GM19193 (cell line): ENCODE measurements around the gene ALG12.

ENCODE experiments used
- POLR2A ChIP-seq: IDR thresholded peaks from 4 replicates; pipeline ENCODE4 v1.6.1; 2011; ENCODE audit not compliant: insufficient read depth, insufficient read length; ENCODE audit errors: extremely low read depth

ALG12 gene

DNA sequence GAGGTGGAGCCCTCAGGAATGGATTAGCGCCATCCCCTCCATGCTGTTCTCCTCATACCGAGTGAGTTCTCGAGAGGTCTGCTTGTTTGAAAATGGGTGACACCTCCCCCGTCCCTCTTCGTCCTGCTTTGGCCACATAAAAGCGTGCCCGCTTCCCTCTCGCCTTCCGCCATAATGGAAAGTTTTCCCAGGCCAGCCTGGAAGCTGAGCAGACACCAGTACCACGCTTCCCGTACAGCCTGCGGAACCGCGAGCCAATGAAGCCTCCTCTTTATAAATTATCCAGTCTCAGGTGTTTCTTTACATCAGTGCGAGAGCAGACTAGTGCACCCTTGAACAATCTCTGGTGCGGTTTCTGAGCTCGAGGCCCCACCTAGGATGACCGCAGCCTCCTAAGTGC is 12.8 kb downstream of the ALG12 start:
- TF ChIP-seq POLR2A, result no peak

DNA sequence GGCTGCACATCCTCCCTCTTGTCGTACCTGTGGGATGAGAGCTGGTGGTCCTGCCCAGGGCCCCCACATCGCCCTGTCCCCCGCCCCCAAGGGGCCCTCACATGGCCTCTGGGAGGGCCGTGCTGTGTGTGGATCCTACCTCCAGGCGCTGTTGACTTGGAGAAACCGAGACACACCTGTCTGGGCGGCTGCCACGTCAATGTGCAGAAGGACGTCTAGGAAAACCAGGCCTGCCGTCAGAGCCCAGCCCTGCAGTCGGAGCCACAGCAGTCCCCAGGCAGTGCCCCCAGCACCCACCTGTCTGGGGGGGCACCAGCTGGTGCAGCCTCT is 14.2 kb downstream of the ALG12 start:
- no peak for TF ChIP-seq POLR2A

DNA sequence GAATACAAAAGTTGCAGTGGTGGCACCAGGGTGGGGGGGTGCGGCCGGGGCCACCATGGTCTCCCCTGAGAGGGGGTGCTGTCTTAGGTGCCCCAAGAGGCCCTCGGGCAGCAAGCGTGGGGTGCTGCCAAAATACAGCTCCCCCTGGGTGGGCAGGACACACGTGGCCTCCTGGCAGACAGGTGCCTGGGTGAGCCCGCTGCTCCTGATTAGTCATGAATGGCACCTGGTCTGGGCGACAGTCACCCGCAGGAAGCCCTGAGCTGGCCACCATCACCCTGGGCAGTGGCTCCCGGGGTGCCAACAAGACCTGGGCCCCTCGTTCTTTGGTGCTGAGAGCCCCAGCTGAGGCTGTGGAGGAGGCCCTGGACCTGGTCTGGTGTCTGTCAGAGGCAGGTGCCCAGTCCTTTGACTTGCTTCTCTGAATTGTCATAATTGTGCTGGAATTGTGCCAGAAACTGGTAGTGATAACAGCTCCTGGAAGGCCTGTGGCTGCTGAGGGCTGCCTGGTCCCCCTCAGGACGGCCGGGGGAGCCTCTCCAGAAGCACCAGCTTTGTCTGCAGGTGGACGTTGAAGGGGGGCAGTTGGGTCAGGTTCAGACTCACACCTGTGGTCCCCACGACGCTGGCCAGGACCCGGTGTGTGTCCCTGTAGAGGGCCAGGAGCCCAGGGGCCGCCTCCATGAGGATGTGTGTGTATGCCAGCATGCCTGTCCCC is 14.8 kb downstream of the ALG12 start:
- no peak for TF ChIP-seq POLR2A

DNA sequence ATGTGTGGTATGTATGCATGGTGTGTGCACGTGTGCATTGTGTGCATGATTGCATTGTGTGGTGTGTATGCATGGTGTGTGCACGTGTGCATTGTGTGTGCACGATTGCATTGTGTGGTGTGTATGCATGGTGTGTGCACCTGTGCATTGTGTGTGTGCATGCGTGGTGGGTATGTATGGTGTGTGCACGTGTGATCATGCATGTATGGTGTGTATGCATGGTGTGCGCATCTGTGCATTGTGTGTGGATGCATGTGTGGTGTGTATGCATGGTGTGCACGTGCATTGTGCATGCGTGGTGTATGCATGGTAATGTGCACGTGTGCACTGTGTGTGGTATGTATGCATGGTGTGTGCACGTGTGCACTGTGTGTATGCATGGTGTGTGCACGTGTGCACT is 16.8 kb downstream of the ALG12 start:
- no peak for TF ChIP-seq POLR2A

DNA sequence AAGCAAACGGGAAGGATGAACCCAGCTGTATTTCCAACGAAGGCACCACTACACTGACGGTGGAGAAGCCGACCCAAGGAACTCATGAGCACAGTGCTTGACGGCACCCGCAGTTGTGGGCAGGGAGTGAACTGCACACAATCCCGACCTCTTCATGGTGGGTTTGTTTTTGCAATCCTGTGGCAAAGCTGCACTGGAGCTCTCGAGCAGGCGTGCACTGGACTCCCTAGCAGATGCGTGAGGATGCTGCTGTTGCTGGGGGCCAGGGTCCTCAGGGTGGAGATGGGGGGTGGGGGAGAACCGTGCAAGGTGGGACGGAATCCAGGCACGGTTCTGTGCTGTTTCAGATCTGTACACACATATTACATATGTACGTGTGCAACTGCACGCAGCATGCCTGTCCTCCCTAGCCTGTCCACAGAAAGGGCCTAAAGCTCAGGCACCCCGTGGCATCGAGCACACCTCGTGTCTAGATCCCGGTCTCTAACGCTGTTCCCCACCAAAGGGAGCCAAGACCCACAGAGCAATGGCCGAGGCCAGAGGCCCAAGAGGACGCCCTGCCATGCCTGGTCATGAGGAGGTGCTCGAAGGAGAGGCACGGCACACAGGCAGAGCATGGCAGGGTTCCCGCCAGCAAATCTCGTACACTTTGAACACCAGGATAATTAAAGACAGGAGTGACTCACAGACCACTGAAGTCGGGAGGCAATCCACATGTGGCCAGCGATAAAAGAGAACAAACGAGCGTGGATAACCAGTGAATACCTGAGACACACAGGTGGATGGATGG is 17.6 kb downstream of the ALG12 start:
- no peak for TF ChIP-seq POLR2A

DNA sequence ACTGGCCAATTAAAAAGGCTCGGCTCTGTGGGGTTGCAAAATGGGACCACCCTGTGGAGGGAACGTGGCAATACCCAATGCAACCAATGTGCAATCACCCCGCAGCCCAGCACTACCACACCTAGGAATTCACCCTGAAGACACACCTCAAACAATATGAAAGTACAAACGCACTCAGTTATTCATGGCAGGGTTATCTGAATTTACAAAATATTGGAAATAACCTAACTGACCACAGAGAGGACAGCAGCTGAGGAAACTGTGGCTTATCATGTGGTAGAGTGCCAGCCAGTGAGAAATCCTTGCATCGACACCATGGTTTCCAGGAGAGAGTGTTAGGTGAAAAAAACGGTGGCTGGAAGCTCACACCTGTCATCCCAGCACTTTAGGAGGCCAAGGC is 18.7 kb downstream of the ALG12 start:
- no peak for TF ChIP-seq POLR2A

DNA sequence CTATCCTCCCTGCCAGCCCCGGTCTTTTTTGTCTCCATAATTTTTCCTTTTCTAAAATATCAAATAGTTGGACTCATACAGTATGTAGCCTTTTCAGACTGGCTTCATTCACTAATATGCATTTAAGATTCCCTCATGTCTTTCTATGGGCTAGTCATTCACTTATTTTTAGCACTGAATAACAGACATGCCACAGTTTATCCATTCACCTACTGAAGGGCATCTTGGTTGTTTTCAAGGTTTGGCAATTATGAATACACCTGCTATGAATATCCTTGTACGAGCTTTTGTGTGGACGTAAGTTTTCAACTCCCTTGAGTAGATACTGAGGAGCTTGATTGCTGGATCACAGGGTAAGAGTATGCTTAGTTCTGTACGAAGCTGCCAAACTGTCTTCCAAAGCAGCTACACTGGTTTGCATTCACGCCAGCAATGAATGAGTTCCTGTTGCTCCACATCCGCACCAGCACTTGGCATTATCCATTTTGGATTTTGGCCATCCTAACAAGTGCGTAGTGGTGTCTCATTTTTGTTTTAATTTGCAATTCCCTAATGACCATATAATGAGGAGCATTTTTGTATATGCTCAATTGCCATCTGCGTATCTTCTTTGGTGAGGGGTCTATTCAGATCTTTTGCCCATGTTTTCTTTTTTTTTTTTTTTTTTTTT is 21.1 kb downstream of the ALG12 start:
- TF ChIP-seq POLR2A, result no peak

DNA sequence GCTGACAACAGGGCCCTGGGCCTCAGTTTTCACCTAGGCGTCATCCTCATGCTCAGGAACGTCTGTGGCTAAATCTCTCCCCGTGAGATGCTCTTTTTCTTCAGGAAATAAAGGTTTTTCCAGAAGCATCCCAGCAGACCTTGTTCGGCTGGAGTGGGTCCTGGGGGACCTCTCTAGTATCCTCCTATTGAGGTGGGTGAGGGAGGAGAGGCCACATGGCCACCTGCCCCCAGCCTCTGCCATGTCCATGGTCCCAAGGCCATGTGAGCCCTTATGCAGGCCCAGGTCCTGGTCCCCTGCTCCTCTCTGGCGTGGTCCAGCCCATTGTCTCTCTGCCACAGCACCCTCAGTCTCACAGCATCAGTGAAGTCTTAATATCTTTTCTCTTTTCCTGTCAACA is 22.0 kb downstream of the ALG12 start:
- no peak for TF ChIP-seq POLR2A

DNA sequence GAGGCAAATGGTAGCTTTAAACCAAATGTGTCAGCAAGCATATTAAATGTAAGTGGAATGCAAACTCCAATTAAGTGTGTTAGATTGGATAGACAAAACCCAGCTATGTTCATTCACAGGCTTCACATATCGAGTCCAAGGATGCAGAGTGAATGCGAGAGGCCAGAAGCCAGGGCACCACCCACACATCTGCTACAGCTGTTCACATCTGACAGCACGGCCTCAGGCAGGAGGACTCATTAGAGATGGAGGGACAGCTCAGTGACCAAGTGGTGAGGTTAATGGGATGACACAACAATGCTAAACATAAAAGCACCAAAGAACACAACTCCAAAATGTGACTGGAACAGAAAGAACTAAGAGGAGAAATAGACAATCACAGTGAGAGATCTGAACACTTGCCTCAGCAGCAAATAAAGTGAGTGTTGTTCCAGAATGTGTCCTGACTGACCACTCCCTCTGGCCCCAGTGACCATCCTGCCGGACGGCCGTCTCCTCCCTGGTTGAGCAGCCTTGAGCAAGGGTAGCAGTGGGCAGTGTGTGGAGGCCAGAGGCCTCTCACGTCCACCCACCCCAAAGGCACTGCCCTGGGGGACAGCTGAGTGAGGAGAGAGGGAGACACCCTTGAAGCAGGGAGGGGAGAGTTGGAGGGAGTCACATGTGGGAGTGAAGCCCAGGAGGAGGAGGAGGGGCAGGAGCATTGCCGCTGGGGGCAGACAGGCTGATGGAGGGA is 23.8 kb downstream of the ALG12 start:
- TF ChIP-seq POLR2A, result no peak

DNA sequence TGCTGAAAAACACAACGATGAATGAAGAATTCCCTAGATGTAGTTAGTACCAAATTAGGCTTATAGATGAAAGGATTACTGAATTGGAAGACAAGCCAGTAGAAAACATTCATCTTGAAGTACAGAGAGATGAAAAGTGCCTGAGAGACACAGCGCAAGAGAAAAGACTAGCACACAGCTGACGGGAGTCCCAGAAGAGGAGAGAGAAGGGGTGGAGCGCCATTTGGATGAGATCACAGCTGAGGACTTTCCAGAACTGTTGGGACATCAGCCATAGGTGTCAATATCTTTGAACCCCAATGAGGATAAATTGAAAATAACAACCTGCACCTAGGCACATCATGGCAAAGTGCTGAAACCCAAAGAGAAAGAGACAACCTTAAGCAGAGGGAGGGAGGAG is 25.2 kb downstream of the ALG12 start:
- no peak for TF ChIP-seq POLR2A

DNA sequence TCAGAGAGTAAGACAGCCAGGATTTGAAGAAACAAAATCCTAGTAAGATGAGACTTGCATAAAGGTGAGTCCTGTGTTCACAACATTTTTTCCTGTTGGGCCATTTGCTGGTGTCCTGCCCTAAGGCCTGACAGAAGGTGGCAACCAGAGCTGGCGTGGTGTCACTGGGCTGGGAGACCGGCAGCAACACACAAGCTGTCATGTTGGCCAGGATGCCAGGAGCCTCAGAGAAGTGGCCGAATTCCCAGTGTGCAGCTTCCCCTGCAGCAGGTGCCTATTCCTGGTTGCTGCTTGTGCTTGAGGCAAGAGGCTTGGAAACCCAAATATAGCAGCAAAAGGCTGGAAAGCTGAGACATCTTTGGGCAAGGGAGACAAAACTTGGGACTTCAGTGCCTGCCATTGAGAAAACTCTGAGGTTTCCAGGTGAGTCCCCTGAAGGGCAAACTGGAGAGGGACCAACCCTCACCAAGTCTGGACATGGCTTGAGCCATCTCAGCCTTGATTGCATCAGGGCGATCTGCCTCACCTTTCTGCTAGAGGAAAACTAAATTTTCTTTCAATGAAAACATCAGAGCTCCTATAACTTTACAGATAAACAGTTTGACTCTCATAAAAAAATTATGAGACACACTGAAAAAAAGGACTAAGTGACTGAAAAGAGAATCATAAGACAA is 25.9 kb downstream of the ALG12 start:
- no peak for TF ChIP-seq POLR2A

DNA sequence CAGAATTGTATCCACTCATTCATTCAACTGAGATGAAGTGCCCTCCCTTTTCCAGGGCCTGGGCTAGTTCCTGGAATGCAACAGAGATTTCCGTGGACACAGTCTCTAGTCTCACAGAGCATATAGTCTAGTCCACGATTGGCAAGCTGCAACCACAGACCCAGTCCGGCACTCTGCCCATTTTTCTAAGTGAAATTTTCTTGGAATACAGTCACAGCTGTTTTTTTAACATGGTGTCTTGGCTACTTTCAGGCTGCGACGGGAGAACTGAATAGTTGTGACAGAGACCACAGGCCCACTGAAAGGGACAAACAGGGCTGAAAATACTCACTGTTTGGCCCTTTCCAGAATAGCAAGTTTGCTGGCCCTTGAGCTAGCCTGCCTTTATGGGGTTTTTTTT is 29.2 kb downstream of the ALG12 start:
- TF ChIP-seq POLR2A, result no peak

DNA sequence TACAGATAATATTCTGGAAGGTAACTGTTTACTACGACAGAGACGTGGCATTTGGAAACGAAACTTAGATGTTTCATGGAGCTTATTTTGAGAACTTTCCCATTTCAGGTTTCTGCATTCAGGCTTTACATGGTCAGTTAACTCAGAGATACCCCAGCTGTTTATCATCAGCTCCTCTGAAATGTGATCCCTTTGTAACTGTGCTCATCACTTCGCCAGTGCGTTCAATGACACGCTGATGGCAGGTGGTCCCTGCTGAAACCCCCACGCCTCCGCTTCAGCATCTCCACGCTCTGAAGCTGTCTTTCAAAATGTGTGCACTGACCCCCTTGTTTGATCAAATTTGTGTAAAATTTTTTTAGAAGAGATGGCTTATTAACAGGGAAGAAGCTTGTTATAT is 30.5 kb downstream of the ALG12 start:
- TF ChIP-seq POLR2A, result no peak

DNA sequence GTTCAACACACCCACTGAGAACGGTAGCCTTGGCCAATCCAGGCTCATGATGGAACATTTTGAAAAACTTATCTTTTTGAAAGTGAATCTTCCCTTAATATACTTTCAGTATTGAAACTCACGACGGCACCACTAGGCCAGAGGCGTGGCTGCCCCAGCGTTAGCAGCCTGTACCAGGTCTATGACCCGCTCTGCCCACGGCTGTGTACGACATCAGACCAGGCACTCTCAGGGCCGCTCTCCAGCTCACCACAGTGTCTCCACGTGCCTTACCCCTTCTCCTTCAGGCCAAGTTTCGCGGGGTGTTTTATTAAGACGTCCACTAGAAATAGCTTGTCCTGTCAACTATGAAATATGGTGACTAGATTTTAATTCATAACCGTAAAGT is 31.2 kb downstream of the ALG12 start:
- no peak for TF ChIP-seq POLR2A
